GM21390 (cell line): ENCODE data around the gene HECTD4.
"Not testable (repeated sequence)": the region's sequence is repeated elsewhere in the genome, so short reads cannot be mapped to it uniquely, and the experiment has no call there.

Source experiments
- ATAC-seq: cut with Tn5 transposase; IDR thresholded peaks from one replicate; pipeline ENCODE4 v1.9.1; 2021; ENCODE audit not compliant: unreplicated experiment

Gene HECTD4

GRCh38 chr12:112359290-112359689 lies 22.9 kb downstream of the HECTD4 start:
- no peak for ATAC-seq

DNA sequence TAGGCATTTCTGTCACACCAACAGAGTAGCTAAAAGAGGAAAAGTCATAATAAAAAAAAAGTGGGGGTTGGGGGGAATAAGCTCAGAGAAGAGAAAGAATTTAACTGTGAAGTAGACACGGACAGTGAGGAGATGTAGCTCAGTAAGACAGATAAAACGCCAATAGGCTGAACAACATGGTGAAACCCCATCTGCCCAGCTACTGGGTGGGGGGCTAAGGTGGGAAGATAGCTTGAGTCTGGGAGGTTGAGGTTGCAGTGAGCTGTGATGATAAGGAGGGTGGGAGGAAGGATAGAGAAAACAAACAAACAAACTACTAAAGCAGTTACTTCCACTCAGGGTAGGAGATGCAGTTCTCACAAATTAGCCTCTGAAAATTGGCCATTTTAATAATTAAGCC lies 25.0 kb downstream of the HECTD4 start:
- ATAC-seq, result no peak

DNA sequence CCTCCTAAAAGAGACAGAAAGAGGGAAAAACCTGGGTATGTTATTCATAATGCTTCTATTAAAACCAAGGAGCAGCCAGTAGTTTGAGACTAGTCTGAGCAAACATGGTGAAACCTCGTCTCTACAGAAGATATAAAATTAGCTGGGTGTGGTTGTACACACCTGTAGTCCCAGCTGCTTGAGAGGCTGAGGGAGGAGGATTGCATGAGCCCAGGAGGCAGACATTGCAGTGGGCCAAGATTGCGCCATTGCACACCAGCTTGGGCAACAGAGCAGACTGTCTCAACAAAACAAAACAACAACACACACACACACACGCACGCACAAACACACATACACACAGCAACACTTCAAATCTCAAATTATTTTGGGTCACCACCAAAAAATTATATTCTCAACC lies 27.8 kb downstream of the HECTD4 start:
- no peak for ATAC-seq

DNA sequence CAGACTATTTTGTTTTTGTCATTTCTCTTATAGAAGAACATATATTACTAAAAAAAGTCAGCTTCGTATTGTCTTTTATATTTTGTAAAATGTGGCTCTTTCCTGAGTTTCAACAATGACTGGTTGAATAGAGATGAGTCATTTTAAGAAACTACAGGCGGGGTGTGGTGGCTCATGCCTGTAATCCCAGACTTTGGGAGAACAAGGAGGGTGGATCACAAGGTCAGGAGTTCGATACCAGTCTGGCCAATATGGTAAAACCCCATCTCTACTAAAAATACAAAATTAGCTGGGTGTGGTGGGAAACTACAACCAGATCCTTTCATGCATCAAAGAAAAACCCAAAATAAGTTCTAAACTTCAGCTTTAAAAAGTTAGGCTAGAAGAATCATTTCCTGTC lies 28.8 kb downstream of the HECTD4 start:
- ATAC-seq, result no peak

DNA sequence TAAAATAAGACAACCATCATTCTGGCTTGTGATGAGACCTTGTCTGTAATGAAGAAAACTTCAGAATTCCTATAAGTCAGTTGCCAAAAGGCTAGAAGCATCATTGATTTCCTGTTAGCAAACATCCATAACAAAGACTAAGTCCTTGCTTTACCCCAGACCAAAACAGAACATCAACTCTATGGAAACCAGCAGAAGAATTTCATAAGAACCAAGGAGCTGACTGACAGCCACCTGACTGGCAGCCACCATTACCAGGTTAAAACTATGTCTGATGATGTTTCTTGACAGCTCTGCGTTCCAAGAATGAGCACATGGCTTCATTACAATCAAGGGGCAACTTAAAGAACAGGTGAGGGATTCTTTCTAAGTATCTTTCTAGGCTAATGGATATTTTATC lies 29.3 kb downstream of the HECTD4 start:
- no peak for ATAC-seq

DNA sequence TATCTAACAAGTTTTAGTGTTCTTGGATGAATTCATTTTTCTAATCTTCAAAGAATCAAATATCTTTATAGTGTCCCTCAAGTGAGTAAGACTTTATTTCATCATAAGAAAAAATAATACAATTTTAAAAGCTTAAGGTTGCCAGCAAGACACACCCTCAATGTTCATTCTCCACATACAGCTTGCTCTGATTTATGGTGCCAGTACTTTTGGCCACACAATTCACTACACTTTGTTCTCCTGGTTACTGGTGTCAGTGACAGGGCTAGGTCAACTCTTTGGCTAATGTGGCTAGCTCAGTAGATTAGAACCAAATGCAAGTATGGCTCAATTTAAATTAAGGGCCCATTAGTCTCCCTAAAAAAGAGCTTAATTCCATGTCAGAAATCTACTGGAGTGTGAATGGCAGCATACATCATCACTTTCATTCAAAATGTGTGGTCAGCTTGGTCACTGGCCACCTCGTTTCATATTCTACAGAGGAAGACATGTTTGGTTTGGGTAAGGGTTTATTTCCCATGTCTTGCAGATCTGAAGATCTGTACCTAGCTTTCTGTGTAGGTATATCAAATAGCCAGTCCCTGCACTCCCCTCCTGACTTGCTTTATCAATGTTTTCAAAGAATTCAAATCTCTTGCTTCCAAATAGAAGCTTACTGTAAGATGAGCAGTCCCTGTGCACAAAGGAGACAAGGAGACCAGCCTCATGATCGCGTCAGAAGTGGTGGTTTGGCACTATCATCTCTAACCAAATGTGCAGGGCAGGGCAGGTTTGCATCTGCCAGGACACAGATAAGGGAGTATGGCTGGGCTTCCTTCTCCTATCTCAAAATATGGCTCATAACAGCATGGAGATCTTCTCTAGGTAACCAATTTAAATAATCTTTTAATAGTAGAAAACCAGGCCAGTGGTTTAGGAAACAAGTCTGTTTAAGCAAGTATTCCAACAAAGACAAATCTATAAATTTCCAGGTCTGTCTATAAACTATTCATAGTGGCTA lies 31.3 kb downstream of the HECTD4 start:
- ATAC-seq, result no peak

DNA sequence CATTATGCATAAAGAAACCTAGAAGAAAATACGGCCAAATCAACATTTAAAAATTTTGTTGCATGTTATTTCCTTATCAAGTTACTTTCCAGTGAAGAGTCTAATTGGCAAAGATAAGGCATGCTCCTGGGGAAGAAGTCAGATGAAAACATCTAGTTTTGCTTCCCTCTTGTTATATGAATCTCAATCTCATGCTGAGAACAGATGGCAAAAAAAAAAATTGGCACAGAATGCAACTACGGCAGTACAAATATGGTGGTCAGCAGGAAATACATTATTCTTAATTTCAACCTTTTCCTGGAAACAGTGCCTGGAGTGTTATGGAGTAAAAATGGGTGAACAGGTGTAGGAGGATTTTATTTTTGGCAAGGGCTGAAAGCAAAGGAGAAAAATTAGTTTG lies 32.8 kb downstream of the HECTD4 start:
- ATAC-seq, result no peak

GRCh38 chr12:112348926-112349325 lies 33.3 kb downstream of the HECTD4 start:
- not testable (repeated sequence) for ATAC-seq

DNA sequence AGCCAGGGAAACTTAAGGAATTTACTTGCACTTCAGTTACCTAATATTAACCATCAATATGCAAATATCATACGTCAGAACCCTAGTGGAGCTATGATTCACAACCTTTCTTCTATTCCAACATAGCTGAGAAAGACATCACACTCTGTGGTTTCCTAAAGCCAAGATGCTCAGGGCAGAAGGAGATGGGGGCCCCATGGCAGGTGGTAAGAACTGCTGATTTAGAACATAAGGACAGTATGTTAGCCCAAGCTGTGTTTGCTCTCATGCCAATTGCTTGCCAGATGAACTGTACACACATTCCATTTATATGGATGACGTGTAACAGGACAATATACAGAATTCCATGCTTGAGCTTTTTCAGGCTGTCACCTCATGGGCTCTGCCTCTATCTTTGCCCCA lies 34.6 kb downstream of the HECTD4 start:
- no peak for ATAC-seq

GRCh38 chr12:112346194-112346593 lies 36.0 kb downstream of the HECTD4 start:
- ATAC-seq, result no peak

DNA sequence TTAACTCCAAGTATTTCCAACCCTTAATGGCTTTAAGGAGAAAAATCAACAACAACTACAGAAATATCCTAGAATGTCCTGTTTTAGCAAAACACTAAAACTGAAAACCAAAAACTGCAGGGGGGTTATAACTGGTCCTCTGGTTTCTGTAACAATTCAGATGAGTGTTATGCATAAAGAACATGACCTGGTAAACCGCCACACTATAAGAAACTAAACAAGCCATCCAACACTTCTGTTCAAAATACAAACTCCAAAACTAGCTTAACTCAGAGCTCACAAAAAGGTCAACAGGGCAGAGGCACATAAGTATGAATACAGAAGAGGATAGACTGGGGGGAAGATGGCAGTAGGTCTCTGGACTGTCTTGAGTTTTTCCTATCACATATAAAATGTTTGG lies 38.0 kb downstream of the HECTD4 start:
- ATAC-seq, result no peak

- no peak for ATAC-seq
These were observed 39.6 kb downstream of the HECTD4 start for GRCh38 chr12:112342587-112342986.

GRCh38 chr12:112341046-112341825 lies 41.0 kb downstream of the HECTD4 start:
- ATAC-seq, result no peak

DNA sequence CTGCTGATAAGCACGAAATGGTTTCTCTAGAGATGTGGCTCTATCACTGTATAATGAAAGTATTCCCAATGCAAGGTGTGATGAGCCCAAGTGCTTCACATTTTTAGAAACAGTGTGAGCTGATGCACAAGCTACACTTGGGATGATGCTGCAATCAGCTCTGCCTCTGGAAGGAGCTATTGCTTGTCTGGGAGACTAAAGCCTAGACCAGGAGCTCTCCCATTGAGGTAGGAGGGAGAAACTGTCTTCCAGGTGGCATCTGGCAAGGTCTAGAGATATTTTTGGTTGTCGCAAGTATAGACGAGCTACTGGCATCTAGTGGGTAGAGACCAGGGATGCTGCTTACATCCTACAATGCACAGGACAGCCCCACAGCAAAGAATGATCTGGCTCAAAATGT lies 42.0 kb downstream of the HECTD4 start:
- no peak for ATAC-seq

DNA sequence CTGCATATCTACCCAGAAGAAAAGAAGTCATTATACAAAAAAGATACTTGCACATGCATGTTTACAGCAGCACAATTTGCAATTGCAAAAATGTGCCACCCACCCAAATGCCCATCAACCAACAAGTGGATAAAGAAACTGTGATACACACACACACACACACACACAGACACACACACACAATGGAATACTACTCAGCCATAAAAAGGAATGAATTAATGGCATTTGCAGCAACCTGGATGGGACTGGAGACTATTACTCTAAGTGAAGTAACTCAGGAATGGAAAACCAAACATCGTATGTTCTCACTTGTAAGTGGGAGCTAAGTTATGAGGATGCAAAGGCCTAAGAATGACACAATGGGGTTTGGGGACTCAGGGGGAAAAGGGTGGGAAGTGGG lies 47.2 kb downstream of the HECTD4 start:
- ATAC-seq, result not testable (repeated sequence)

GRCh38 chr12:112333019-112333418 lies 49.2 kb downstream of the HECTD4 start:
- no peak for ATAC-seq

GRCh38 chr12:112331886-112332285 lies 50.3 kb downstream of the HECTD4 start:
- ATAC-seq, result no peak

DNA sequence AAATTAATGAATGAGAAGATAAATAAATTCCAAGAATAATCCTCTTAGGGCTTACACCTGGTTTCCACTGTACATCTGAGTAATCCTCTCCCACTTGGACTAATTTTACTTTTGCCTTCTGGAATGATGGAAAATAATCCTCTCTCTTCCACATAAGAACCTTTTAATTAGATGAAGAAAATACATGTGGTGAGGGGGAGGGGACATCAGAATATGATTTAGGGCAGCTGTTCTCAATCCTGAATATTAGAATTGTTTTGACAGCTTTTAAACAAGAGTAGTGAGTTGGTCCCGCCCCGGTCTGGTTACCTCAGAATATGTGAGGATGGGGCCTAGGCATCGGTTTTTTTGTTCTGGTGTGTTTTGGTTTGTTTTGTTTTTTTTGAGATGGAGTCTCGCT lies 51.5 kb downstream of the HECTD4 start:
- ATAC-seq, result no peak

GRCh38 chr12:112328456-112329124 lies 53.6 kb downstream of the HECTD4 start:
- ATAC-seq, result no peak

- ATAC-seq, result no peak
These were observed 54.9 kb downstream of the HECTD4 start for GRCh38 chr12:112327209-112327938.
